ENCODE results near the gene ARHGEF28. TPM values are rescaled to one million over a fixed set of nuclear protein-coding genes. Genes with fewer than 3 reads are reported as not detected.

Gene ARHGEF28
- total RNA-seq, 6 experiments from 2014 or later, result 3.0 to 14.9 (median 6.4) TPM

DNA sequence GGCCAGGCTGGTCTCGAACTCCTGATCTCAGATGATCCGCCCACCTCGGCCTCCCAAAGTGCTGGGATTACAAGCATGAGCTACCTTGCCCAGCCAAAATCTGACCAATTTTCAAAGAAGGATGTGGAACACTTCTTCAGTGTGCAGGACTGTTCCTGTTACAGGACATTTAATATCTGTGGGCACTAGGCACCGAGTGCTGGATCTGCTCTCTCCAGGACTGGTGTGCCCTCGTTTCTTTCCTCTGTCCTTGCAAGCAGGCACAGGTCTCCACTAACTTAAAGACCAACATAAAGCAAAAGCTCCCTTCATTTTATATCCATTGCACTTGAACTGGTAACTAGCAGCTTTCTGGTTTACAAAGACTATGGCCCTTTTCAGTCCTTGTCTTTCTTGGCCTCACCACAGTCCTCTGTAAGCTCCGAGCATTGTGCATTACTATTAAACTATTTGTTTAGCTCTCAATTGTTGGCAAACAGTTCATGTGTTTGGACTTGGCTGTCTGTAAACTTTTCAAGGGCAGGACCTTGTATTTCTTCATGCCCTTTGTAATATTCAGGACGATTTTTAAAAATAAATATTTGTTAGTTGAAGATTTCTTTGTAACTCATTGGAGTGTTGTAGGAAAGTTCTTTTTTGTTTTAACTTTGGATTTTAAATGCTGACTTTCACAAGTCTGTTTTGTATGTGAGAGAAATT, 37.3 kb downstream of the ARHGEF28 start:
- intact Hi-C loops (cut with DNase I), result no loop called here
- Histone ChIP-seq H3K9me3 (no peaks in the 10 kb centered on the region), H3K27me3 (no peaks in the 10 kb centered on the region), H3K4me3 (peak overlapping the region in 2 of 3 donors; percentile 1 to 24), H3K4me1 (peaks cover 0 to 41% (median 2%) of the 10 kb centered on the region in 4 donors), H3K27ac (peak overlapping the region in 2 of 3 donors; percentile 41 to 72), H3K36me3 (no peaks in the 10 kb centered on the region)
- 42% methylated on average over 7 of the region's 7 CpGs for WGBS (ENCODE audit: insufficient coverage, low coverage, low lambda C conversion rate, missing lambda C conversion rate)
- no peak for TF ChIP-seq POLR2A (IDR thresholded peaks at IDR 0.05)
- TF ChIP-seq, protein P1, sequence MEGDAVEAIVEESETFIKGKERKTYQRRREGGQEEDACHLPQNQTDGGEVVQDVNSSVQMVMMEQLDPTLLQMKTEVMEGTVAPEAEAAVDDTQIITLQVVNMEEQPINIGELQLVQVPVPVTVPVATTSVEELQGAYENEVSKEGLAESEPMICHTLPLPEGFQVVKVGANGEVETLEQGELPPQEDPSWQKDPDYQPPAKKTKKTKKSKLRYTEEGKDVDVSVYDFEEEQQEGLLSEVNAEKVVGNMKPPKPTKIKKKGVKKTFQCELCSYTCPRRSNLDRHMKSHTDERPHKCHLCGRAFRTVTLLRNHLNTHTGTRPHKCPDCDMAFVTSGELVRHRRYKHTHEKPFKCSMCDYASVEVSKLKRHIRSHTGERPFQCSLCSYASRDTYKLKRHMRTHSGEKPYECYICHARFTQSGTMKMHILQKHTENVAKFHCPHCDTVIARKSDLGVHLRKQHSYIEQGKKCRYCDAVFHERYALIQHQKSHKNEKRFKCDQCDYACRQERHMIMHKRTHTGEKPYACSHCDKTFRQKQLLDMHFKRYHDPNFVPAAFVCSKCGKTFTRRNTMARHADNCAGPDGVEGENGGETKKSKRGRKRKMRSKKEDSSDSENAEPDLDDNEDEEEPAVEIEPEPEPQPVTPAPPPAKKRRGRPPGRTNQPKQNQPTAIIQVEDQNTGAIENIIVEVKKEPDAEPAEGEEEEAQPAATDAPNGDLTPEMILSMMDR (IDR thresholded peaks at IDR 0.05), result no peak
- ATAC-seq, result peak; percentile 81 to 92 (median 85)
- no peak for DNase-seq

DNA sequence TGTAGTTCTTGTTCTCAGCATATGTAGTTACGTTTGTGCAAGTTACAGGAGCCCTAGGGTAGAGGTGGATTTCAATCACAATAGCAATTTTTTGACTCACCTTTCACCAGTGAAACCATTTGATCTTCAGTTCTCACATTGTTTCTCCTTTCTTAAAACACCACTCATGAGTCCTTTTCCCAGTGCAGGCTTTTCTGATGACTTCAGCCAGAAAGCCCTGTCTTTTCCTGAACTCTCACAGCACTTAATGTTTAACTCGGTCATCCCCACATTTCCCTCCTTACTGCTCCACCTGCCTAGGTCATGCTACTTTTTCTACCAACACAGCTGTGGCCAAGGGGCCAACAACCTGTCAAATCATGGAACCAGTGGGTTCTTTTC, 37.9 kb downstream of the ARHGEF28 start:
- H3K27ac ChIP-seq, result peak overlapping the region in 2 of 3 donors; percentile 41 to 72
- no peaks in the 10 kb centered on the region for H3K27me3 ChIP-seq
- TF ChIP-seq POLR2A (IDR thresholded peaks at IDR 0.05), result no peak
- TF ChIP-seq, protein P1 (IDR thresholded peaks at IDR 0.05), result no peak
- peak overlapping the region in 2 of 3 donors; percentile 1 to 24 for H3K4me3 ChIP-seq
- H3K36me3 ChIP-seq, result no peaks in the 10 kb centered on the region
- ATAC-seq (peak; percentile 77 to 86 (median 84)), DNase-seq (no peak)
- peaks cover 0 to 41% (median 2%) of the 10 kb centered on the region in 4 donors for H3K4me1 ChIP-seq
- 36% methylated on average over 2 of the region's 2 CpGs for WGBS (ENCODE audit: insufficient coverage, low coverage, low lambda C conversion rate, missing lambda C conversion rate)
- intact Hi-C loops (cut with DNase I), result no loop called here
- no peaks in the 10 kb centered on the region for H3K9me3 ChIP-seq

DNA sequence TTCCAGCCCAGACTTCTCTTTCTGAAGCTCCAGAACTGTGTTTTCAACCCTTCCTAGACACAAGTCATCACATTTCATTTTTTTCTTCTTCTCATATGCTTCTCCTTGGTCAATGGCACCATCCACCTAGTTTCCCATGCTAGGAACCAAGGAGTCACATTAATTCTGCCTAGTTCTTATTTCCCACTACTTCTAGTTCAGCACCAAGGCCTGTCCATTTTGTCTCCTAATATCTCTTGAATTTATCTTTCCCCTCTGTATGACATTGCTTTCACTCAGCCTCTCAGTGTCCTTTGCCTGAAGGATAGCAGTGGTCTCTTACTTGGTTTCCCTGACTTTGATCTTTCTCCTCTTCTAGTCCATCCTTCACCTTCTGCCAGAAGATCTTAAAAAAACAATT, 38.8 kb downstream of the ARHGEF28 start:
- Histone ChIP-seq H3K4me1 (peaks cover 0 to 41% (median 2%) of the 10 kb centered on the region in 4 donors), H3K9me3 (no peaks in the 10 kb centered on the region), H3K27me3 (no peaks in the 10 kb centered on the region), H3K27ac (peak overlapping the region in 1 of 3 donors; percentile 72), H3K4me3 (no peak overlapping the region), H3K36me3 (no peaks in the 10 kb centered on the region)
- no peak for DNase-seq
- intact Hi-C loops (cut with DNase I), result no loop called here
- no peak for ATAC-seq
- TF ChIP-seq POLR2A (IDR thresholded peaks at IDR 0.05), result no peak
- TF ChIP-seq, protein P1 (IDR thresholded peaks at IDR 0.05), result no peak

DNA sequence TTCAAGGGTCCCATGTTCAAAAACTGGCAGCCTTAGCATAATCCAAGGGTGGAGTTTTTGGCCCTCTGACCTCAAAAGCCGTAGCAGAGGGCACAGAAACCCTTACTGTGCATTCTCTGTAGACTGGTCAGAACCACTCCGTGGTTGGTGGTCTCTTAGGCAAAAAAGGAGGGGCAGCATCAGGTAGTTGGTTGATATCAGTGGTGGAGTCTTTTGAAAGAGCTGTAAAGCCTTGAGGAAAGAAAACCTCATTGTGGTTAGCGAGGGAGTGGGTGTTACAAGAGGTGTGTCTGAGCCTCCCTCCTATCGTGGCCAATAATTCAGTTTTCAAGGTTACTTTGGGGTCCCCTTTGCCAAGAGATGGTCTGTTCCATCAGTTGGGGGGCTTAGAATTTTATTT, 40.9 kb downstream of the ARHGEF28 start:
- 83% methylated on average over 1 of the region's 4 CpGs for WGBS (ENCODE audit: insufficient coverage, low coverage, low lambda C conversion rate, missing lambda C conversion rate)
- no peaks in the 10 kb centered on the region for H3K36me3 ChIP-seq
- ATAC-seq (no peak), DNase-seq (no peak)
- intact Hi-C loops (cut with DNase I), result no loop called here
- H3K4me3 ChIP-seq, result no peak overlapping the region
- peaks cover 0 to 33% (median 2%) of the 10 kb centered on the region in 4 donors for H3K4me1 ChIP-seq
- no peaks in the 10 kb centered on the region for H3K9me3 ChIP-seq
- H3K27me3 ChIP-seq, result no peaks in the 10 kb centered on the region
- TF ChIP-seq, protein P1 (IDR thresholded peaks at IDR 0.05), result no peak
- no peak for TF ChIP-seq POLR2A (IDR thresholded peaks at IDR 0.05)
- H3K27ac ChIP-seq, result no peak overlapping the region

Measured in right lobe of liver (tissue), 6 donors.